DLD1 (cell line): Measurements from ENCODE around the gene JAGN1.

Source experiments
- in situ Hi-C: cut with HindIII; loops from 2 replicates; pipeline ENCODE4 v1.10.0; 2017; ENCODE audit warnings: low sequenced_read_pairs

Gene JAGN1

DNA sequence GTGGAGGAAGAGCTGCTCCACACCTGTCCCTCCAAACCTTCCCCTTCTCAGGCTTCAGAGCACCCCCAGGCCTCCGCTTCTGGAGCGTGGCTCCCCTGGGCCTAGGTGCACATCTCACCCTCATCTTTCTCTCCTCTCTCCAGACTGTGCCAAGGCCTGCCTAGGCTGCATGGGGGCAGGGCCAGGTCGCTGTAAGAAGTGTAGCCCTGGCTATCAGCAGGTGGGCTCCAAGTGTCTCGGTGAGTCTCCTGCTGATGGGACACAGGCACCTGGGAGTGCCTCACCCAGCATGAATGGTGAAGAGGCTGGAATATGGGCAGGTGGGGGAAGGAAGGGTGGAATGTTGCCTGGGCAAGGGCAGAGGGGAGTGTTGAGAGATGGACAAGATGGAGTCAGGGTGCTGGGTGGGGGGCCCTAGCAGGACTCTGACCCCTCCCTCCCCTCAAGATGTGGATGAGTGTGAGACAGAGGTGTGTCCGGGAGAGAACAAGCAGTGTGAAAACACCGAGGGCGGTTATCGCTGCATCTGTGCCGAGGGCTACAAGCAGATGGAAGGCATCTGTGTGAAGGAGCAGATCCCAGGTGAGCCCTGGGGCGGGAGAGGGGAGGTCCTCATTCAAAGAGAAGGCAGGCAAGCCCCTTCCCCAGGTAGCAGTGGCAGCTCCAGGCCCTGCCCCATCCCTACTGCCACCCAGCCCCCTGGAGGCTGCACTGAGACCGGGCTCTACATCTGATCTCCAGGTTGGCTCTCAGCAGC is 52.7 kb downstream of the JAGN1 start:
- in situ Hi-C loops, result no loop called here
